ENCODE measurements around the gene IL31RA.
"Not testable (repeated sequence)": the region's sequence is repeated elsewhere in the genome, so short reads cannot be mapped to it uniquely, and the experiment has no call there.

IL31RA gene

DNA sequence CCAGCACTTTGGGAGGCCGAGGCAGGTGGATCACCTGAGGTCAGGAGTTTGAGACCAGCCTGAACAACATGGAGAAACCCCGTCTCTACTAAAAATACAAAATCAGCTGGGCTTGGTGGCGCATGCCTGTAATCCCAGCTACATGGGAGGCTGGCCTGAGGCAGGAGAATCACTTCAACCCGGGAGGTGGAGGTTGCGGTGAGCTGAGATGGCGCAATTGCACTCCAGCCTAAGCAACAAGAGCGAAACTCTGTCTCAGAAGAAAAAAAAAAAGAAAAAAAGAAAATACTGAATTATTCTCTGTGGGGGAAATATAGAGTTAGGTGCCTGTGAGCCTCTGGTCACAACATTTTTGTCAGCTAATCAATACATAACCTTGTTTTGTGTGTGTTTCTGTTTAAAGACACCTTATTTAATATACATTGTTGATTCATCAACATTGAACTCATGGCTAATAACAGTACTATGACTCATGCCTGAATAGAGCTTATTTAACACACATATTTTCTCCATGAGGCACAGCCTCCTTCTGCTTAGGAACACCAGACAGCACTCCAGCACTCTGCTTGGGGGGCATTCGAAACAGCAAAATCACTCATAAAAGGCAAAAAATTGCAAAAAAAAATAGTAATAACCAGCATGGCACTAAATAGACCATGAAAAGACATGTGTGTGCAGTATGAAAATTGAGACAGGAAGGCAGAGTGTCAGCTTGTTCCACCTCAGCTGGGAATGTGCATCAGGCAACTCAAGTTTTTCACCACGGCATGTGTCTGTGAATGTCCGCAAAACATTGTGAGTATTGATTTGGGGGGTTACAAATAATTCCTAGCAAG lies at the start of gene IL31RA:
Gene IL31RA (plus strand): TSS at position 519 of the 836 bp plus-strand sequence. CDS start 214 bp downstream, at position 733.
- no peak for DNase-seq

DNA sequence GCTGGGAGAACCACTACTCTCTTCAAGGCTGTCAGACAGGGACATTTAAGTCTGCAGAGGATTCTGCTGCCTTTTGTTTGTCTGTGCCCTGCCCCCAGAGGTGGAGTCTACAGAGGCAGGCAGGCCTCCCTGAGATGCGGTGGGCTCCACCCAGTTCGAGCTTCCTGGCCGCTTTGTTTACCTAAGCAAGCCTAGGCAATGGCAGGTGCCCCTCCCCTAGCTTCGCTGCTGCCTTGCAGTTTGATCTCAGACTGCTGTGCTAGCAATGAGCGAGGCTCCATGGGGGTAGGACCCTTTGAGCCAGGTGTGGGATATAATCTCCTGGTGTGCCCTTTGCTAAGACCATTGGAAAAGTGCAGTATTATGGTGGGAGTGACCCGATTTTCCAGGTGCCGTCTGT lies 42.3 kb upstream of the IL31RA start:
- peak; percentile 18 for DNase-seq

DNA sequence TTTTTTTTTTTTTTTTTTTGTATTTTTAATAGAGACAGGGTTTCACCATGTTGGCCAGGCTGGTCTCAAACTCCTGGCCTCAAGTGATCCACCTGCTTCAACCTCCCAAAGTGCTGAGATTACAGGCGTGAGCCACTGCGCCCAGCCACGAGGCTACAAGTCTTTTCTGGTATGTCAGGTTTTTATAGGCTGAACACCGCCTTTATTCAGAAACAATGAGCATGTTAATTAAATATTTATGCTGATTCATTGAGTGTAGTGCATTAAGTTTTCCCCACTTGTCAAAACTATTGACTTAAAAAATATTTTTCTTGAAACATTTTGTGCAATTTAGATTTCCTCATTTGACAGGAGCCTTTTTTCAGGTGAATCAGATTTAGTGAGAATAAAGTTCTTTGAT lies 35.2 kb upstream of the IL31RA start:
- not testable (repeated sequence) for DNase-seq

DNA sequence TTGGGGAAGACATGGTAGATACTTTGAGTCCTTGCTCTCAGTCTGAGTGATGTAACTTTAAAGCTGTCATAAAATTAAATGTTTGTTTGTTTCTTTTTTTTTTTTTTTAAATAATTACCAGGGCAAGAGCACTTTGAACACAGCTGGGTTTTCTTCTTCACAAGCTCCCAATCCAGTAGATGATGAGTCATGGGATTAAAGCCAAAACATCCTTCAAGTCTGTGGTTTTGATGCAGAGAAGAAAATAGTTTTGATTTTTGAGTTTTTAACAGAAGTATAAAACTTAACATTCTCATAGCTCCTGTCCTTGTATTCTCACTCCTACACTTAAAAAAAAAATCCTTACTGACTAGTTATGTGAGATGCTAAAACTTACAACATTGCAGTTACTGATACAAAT lies 34.8 kb upstream of the IL31RA start:
- DNase-seq = no peak

DNA sequence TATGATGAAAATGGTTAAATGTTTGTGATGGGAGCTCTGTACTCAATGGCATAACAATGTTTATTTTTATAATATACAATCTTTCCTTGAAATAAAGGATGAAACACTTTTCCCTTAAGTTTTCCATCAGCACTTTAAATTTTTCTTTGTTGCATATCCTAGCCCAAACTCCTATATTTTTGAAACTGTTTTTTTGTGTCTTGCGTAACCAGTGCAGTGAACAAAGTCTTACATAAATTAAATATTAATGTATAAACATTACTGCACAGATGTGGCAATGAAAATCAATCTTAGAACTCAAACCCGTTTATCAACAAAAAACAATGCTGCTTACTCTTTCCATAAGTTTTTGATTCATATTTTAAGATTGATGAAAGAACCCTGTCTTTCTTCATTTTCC lies 34.1 kb upstream of the IL31RA start:
- DNase-seq = no peak

DNA sequence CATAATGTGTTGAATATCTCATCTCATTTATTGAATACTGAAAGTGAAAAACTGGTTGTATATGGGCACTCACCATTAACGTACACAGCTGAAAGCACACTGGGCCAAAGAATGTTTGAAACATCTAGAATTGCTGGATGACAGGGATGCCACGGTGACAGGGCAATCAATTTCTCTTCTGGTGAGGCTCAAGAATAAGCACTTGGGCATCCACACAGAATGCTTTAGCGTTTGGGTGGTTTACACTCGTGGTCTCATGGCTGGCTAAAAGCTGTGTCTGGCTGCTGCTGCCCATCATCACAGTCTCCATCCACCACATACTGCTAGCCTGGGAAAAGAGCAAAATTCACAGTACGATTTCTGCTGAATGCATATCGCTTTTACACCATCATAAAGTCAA lies 30.7 kb upstream of the IL31RA start:
- no peak for DNase-seq

DNA sequence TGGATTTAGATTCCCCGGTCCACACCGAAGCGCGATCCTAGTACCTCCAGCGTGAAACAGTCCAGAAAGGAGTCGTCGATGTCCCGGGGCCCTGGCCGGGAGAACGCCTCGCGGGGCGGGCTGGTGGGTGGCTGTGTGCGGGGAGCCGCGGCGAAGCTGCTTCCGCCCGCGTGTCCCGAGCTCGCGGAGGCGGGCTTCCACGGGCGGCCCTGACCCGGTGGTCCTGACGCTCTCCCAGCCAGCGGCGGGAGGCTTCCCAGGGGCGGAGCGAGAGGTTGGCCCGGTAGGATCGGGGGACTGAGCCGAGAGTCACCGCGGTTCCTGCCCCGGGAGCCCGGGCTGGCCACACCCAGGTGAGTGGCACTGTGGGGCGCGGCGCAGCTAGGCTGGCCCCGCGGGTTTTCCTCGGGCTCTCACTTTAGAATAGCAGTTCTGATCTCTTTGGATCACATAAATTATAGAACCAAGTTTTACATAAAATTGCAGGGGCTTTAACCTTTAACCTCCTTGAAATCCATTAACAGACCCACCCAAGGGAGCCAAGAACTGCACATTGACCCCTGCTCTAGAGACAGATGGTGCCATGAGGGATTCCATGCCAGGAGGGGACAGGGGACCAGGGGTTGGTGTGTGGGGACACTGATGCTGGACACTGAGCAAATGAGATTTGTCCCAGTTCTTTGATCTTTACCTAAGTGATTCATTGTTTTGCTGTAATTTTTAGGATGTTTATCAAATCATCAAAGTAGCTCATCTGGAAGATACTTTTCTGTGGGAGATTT lies 29.2 kb upstream of the IL31RA start:
- peak; percentile 3 for DNase-seq

DNA sequence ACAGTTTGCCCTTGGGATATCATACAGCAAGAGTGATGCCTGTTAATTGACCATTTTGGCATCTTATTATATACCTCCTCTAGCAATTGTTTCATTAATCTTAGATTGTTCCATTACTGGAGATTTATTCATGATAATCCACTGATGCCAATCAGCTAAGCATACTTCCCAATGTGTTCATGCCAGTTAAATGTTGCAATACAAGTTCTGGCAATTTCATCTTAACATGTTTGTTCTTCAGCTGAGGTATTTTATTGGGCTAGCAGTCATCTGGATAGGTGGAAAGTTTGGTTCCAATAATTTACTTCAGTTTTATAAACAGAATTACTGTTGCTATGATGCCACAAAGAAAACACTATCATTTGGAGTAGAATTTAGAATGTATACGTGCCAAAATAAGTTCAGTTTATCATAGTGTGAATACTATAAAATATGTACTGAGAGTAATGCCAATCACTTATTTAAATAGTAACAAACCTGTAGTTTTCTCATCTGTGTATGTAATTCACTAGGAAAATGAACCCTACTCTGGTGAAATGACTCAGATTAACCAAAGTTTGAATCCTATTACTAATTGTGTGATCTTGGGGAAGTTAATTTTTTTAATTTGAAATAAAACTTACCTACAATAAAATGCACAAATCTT lies 27.9 kb upstream of the IL31RA start:
- no peak for DNase-seq

DNA sequence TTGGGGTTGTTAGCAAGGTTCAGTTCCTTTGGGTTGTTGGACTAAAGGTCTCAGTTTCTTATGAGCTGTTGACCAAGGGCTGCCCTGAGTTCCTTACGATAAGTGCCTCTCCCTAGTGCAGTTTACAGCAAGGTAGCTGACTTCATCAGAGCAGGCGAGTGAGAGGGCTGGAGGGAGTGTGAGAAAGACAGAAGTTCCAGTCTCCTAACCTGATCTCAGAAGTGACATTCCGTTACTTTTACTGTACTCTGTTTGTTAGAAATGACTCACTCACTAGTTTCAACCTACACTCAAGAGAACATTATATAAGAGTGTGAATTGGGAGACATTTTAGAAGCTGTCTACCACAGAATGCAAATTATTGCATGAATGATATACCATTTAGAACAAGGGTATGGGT lies 21.2 kb upstream of the IL31RA start:
- no peak for DNase-seq

DNA sequence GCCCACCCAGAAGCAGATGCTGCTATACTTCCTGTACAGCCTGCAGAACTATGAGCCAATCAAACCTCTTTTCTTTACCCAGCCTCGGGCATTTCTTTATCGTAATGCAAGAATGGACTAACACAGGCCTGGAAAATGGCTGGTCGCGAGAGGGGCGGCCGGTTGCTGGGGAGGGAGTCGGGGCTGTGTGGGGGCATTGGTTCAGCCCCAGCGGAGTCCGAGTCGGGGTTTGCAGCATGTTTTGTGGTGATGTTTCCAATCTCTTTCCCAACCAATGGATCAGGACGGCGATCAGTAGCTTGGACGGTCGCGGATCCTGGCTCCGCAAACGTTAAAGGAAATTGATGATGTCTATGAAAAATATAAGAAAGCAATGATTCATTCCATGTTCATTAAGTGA lies 18.7 kb upstream of the IL31RA start:
- DNase-seq = no peak

DNA sequence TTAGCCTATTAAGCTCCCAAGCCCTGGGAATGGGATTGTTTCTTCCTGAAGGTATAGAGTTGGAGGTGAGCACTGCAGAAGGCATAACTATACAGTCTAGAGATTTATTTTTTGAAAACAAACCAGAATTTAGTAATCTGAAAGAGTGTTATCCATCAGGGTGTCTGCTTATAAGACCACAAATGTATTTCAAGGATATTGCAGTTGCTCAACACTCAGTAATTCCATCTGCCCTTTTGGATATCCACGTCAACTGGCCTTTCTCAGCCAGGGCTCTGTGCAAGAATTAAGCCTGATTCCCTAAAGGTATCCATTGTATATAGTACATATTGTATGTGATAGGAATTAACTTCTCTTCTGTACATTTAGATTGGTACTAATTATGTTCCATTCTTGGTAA lies 15.0 kb upstream of the IL31RA start:
- no peak for DNase-seq

DNA sequence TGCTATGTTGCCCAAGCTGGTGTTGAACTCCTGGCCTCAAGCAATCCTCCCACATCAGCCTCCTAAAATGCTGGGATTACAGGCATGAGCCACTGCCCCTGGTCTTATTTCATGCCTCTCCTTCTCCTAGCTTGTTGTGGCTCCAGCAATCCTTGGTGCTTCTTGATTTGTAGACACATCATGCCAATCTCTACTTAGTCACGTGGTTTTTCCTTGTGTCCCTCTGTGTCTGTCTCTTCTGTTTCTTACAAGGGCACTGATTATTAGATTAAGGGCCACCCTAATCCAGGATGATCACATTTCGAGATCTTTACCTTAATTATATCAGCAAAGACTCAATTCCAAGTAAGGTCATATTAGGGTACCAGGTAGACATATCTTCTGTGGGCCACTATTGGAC lies 9.2 kb upstream of the IL31RA start:
- no peak for DNase-seq

DNA sequence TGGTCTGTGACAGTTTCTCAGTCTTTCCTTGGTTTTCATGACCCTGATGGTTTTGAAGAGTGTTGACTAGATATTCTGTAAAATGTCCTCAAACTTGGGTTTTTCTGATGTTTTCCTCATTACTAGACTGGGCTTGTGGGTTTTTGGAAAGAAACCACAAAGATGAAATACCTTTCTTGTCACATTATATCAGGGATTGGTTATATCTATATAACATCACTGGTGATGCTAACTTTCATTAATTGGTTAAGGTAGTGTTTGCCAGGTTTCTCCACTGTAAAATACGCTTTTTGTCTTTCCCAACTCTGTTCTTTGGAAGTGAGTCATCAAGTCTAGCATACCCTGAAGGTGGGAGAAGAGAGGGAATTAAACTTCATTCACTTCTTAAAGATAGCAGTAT lies 3.3 kb upstream of the IL31RA start:
- no peak for DNase-seq

DNA sequence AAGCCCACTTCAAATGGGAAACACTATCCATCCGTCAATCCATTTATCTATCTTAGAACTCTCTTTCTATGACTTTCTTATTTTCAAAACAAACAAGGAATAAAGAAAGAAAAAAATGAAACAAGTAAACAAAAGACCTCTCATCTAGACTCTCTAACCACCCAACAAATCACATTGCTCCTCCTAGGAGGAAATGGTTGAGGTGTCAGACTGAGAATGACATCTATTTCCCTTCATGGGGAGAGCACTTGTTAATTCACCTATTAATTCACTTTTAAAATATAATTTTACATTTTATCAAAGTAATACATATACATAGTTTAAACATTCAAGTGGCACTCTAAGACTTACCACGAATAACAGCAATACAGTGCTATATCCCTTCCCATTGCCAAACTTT lies 2.4 kb upstream of the IL31RA start:
- DNase-seq = no peak

DNA sequence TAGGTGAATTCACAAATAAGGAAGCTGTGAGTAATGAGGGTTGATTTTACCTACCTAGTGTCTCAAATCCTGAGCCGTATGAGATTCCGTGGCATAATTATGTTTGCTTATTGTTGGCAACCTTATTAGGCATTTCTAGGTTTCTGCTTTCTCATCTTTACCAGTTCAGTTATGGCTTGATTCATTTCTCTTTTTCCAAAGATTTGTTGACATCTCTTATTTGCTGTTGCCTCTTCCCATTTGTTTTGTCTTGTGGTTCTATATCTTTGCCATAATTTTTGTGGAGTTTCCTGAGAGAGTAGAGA lies 470 bp downstream of the IL31RA start:
- no peak for DNase-seq

DNA sequence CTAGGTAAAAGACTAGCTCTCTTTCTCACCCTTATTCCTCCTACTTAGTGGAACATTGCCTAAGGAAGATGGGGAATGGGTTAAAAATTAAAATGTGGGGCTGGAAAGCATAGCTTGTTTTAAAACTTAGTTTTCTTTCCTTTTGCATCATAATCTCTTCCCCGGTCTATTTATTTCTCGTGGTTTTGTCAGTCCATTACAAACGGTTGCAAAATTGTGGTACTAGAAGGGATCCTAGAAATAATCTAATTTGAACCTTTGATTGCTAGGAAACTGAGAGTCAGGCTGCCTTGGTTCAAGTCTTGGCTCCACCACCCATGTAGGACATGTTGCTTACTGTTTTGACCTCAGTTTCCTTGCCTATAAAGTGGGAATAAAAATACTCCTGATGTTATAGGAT lies 1.3 kb downstream of the IL31RA start:
- no peak for DNase-seq

DNA sequence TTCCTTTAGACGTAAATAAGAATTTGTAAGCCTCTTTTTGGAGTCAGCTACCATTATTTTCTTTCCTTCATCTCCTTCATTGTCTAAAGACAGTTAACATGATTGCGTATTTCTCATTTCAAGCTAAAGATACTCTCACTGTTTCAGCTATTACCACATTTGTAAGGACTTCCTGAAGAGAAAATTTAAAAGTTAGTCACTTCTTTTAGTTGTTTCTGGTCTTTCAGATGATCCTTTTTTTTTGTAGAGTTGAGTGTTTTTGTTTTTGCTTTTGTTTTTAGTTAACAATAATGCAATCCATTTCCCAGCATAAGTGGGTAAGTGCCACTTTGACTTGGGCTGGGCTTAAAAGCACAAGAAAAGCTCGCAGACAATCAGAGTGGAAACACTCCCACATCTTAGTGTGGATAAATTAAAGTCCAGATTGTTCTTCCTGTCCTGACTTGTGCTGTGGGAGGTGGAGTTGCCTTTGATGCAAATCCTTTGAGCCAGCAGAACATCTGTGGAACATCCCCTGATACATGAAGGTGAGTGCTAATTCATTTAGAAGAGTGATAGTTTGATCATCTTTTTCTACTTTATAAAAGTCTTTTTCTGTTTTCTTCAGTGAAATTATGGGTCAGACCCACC lies 2.0 kb downstream of the IL31RA start:
- no peak for DNase-seq

DNA sequence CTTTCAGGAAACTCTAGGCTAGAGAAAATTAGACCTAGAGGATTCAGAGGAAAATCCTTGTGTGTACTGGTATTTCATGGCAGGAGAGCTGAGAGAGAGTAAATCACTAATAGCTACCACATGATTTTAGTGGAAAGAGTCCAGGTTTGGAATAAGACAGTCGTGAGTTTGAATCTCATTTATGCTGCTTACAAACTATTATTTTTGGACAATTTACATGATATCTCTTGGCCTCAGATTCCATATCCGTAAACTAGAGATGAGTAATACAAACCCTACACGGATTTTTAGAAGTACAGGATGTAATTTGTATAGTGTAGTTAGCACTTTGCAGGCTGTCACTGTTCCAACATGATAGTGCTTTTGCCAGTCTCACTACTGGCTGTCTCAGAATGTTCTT lies 2.7 kb downstream of the IL31RA start:
- no peak for DNase-seq

DNA sequence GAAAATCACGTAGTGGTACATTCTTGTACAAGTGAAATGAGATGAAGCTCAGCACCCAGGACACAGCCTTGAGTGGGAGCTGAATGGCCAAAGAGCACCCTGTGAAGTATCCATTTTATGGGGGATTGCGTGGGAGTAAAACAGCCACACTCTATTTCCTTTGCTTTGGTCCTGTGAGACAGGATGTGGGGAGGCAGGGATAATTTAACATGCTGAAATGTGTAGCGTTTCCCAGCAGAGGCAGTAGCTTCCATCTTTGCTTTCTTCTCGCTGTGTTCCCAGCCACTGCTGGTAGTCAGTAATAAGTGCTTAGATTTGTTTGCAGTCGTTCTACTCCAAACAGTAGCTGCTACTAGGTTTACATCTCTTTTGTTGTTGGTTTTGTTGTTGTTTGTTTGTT lies 4.4 kb downstream of the IL31RA start:
- DNase-seq = peak; percentile 8

DNA sequence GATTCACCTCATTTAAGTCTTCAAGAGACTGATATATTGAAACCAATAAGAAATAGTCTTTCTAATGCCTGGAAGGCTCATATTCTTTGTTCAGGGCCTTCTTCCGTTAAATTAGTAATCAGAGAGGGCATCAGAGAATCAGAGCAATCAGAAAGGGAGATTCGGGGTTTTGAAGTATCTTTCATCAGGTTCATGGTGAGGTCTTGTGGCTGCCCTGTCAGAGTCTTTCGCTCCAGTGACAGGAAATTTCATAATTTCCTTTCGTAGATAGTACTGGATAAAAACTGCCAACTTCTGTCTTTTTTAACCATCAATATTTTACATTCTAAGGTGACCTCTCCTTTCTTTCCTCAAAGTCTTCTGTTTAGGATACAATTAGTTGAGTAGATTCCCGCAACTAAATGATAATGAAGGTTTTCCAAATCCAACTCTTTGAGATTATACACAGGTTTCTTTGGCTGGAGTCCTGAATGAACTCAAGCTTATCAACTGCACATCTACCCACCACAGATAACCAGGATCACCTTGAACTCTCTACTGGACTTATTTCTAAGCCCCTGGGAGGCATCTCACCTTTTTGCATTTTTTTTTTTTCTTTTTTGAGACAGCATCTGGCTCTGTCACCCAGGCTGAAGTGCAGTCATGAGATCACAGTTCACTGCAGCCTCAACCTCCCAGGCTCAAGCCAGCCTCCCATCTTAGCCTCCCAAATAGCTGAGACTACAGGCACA lies 5.5 kb downstream of the IL31RA start:
- peak; percentile 55 for DNase-seq

DNA sequence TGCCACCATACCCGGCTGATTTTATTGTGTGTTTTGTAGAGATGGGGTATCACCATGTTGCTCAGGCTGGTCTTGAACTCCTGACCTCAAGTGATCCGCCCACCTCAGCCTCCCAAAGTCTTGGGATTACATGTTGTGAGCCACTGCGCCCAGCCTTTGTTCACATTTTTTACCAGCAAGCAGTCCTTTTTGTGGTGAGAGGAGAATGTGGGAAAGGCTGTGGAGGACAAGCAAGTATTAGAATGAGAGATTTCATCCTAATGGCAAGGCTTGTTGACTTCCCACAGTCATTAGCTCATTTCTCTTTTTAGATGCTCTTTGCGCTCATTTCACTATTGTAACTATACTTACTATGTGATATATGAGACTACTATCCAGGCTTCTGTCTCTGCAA lies 6.1 kb downstream of the IL31RA start:
- no peak for DNase-seq

DNA sequence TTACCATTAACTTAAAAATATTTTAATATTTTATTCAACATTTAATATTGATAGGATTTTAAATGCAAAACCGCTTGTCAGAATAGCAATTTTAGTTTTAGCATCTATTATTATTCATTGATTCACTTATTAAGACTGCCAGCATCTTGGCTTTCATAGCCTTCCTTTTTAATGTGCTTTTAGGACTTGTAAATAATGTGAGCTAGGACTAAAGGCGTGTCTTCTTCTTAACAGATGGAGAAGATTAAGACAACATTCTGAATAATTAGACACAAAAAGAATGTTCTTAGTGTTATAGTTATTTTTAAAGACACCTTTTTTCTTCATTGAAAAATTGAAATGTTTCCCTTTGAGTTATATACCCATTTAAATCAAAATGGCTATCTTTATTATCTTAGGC lies 6.9 kb downstream of the IL31RA start:
- no peak for DNase-seq

DNA sequence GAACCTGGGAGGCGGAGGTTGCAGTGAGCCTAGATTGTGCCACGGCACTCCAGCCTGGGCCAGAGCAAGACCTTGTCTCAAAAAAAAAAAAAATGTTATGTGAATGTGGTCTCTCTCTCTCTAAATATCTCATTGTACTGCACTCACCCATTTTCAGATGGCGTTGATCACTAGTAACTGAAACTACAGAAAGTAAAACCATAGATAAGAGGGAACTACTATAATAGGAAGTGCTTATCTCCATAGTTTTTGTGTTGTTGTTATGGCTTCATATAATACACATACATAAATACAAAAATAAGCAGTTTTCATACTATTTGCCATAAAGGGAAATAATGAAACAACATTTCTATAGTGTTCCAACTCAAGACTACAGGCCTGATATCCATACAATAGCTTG lies 9.1 kb downstream of the IL31RA start:
- DNase-seq = no peak
